AG04450 (cell line): ENCODE data around the gene FDXR. TPM values are rescaled to one million over a fixed set of nuclear protein-coding genes. Genes with fewer than 3 reads are reported as not detected.
A peak's percentile ranks its signal among the peaks of the same experiment; 100 is the strongest.

Experiments used
- CTCF ChIA-PET: fragments of 300-600, 350-600 bp; formaldehyde crosslinking; extraction: SDS; loops from one replicate; lab custom pipeline; 2022; ENCODE audit warnings: antibody characterized with exemption, inconsistent platforms; lab: Charles Lee
- POLR2A ChIA-PET: fragments of 350-600 bp; formaldehyde crosslinking; extraction: SDS; loops from one replicate; lab custom pipeline; 2021; ENCODE audit warnings: antibody characterized with exemption, inconsistent platforms; lab: Yijun Ruan, JAX
- DNase-seq: peaks from one replicate; pipeline ENCODE4 v3.0.0-alpha.2; 2011; ENCODE audit warnings: low read depth, low spot score
- H3K27ac ChIP-seq: one replicate; pipeline ENCODE4 v1.5.1; 2012; ENCODE audit warnings: low read depth, low read length, control low read depth
- H3K27me3 ChIP-seq: one replicate; pipeline ENCODE4 v1.6.0; 2012; ENCODE audit warnings: low read length; ENCODE audit not compliant: control insufficient read depth, insufficient read depth
- H3K4me3 ChIP-seq: 2 replicates; pipeline ENCODE4 v1.5.1; 2011; ENCODE audit warnings: mild to moderate bottlenecking, low read depth, low read length, control low read depth
- H3K9me3 ChIP-seq: 2 replicates; pipeline ENCODE4 v1.5.1; 2012; ENCODE audit warnings: low read length; ENCODE audit not compliant: control insufficient read depth, insufficient read depth
- CTCF ChIP-seq: IDR thresholded peaks from 2 replicates; pipeline ENCODE4 v1.5.1; 2011; ENCODE audit warnings: low read depth, low read length, control low read depth, inconsistent platforms
- polyA plus RNA-seq: library from polyadenylated mRNA; depleted of rRNA; stranded (reverse); fragments of >200 nt; gene quantifications from 2 replicates; pipeline ENCODE4 v1.2.3, GENCODE V29; 2011

FDXR gene
- polyA plus RNA-seq, 1 experiment: 23.0 TPM

GRCh38 chr17:74863420-74864296 is 9.1 kb downstream of the FDXR start:
- no peak for TF ChIP-seq CTCF
- Histone ChIP-seq H3K9me3 (no peaks in the 10 kb centered on the region; the same call in 1 of the 2 replicates), H3K27me3 (peaks cover 28% of the 10 kb centered on the region), H3K27ac (no peak overlapping the region), H3K4me3 (no peak overlapping the region)
- DNase-seq: no peak
- POLR2A ChIA-PET: no interaction called here
- CTCF ChIA-PET: interaction anchor here (0.5 to 8.5 kb wide), 14 partner anchors 11 to 292 kb away, joined by 3 to 198 read pairs (median 8); partner anchors contain the start of gene FDXR

GRCh38 chr17:74862919-74863318 is 9.9 kb downstream of the FDXR start:
- CTCF ChIA-PET: interaction anchor here (0.6 to 8.5 kb wide), 16 partner anchors 8 to 205 kb away, joined by 3 to 198 read pairs (median 6); partner anchors contain the start of gene FDXR
- DNase-seq: no peak
- TF ChIP-seq CTCF: no peak
- H3K27me3 ChIP-seq: peaks cover 30% of the 10 kb centered on the region
- no peak overlapping the region for H3K4me3 ChIP-seq
- no peak overlapping the region for H3K27ac ChIP-seq
- no peaks in the 10 kb centered on the region; the same call in 1 of the 2 replicates for H3K9me3 ChIP-seq
- POLR2A ChIA-PET: interaction anchor here (0.7 to 1.7 kb wide), 2 partner anchors 10 to 86 kb away, joined by 4 to 11 read pairs; partner anchors contain the start of genes FDXR and NAT9

- no peak overlapping the region for H3K27ac ChIP-seq
- peak; percentile 66 for TF ChIP-seq CTCF
- H3K4me3 ChIP-seq: no peak overlapping the region
- DNase-seq: no peak
- peaks cover 33% of the 10 kb centered on the region for H3K27me3 ChIP-seq
- CTCF ChIA-PET: interaction anchor here (0.5 to 8.5 kb wide), 21 partner anchors 8 to 205 kb away, joined by 3 to 198 read pairs (median 4); partner anchors contain the start of genes FDXR and NAT9
- POLR2A ChIA-PET: interaction anchor here (0.6 to 1.7 kb wide), 4 partner anchors 8 to 86 kb away, joined by 3 to 11 read pairs (median 6); partner anchors contain the start of genes FDXR and NAT9
- no peaks in the 10 kb centered on the region; the same call in 1 of the 2 replicates for H3K9me3 ChIP-seq
Measured at GRCh38 chr17:74862108-74862901, 10.5 kb downstream of the FDXR start.

GRCh38 chr17:74861662-74862107 is 11.1 kb downstream of the FDXR start:
- ChIA-PET CTCF (interaction anchor here (0.5 to 8.5 kb wide), 19 partner anchors 9 to 205 kb away, joined by 3 to 198 read pairs (median 5); partner anchors contain the start of genes FDXR and NAT9), POLR2A (interaction anchor here (0.6 to 1.7 kb wide), 3 partner anchors 8 to 19 kb away, joined by 3 to 11 read pairs (median 7); partner anchors contain the start of gene FDXR)
- no peak for TF ChIP-seq CTCF
- peaks cover 39% of the 10 kb centered on the region for H3K27me3 ChIP-seq
- no peak overlapping the region for H3K27ac ChIP-seq
- DNase-seq: no peak
- H3K4me3 ChIP-seq: no peak overlapping the region
- no peaks in the 10 kb centered on the region; the same call in 1 of the 2 replicates for H3K9me3 ChIP-seq
